ENCODE data around the gene C1QL3.

Gene C1QL3

DNA sequence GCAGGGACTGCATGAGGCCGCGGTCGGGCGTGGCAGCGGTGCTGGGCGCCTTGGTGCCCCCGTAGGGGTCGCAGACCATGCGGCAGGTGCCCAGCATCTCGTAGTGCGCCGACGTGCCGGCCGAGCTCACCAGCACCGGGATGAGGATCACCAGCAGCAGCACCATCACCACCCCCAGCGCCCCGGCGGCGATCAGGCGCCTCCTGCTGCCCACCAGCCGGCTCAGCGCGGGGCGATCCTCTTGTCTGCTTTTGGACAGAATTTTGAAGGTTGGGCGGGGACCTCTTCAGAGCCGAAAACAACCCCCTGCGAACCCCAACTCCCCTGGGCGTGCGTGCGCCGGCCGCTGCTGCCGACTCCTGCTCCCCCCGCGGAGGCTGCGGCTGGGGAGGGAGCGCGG, 779 bp downstream of the C1QL3 start:
- peak; percentile 26 for TF ChIP-seq CTCF (IDR thresholded peaks at IDR 0.05; ENCODE audit: low read length, missing control alignments)
- peak; percentile 10 for DNase-seq (ENCODE audit: low read depth)
- H3K4me3 ChIP-seq (replicated peaks; ENCODE audit: low read depth, low read length): peak overlapping the region; percentile 41

DNA sequence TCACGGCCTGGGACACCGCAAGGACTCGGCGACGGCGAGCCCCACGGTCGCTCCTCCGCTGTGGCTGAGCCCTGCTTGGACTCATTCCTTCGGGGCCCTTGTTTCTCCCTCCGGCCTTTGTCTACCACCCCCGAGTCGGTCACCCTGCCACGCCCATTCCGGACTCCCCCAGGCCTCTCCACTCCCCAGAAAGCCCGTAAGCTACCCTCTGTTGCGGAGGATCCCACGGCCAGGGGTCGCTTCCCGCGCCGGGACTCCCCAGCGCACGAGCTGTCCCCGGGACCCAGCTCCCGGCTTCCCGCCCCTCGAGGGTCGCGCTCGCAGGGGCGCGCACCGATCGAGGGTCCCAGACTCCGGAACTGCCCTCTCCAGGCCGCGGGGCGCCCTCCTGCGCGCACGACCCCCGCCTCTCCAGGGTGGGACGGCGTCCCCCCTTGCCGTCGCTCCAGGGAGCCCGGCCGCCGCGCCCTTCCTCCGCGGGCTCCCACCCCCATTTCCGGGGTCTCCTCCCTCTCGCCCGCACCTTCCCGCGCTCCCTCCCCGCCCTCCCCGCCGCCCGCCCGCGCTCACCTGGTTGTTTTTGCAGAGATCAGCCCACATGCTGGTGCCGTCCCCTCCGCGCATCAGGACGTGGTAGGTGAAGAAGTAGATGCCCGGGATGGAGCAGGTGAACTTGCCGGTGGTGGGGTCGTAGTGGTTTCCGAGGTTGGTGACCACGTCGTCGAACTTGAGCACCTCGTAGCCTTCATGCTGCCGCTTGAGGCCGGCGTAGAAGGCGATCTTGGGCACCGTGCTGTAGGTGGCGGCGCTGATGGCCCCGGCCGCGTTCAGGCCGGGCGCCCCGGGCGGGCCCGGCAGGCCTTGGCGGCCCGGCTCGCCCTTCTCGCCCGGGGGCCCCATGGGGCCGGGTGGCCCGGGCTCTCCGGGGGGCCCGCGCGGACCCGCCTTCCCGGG, 1.5 kb downstream of the C1QL3 start:
- no peak overlapping the region for H3K4me3 ChIP-seq (replicated peaks; ENCODE audit: low read depth, low read length)
- TF ChIP-seq CTCF (IDR thresholded peaks at IDR 0.05; ENCODE audit: low read length, missing control alignments): no peak
- DNase-seq (ENCODE audit: low read depth): no peak

GRCh38 chr10:16519250-16519907, 2.3 kb downstream of the C1QL3 start:
- no peak for DNase-seq (ENCODE audit: low read depth)
- H3K4me3 ChIP-seq (replicated peaks; ENCODE audit: low read depth, low read length): no peak overlapping the region
- TF ChIP-seq CTCF (IDR thresholded peaks at IDR 0.05; ENCODE audit: low read length, missing control alignments): no peak

DNA sequence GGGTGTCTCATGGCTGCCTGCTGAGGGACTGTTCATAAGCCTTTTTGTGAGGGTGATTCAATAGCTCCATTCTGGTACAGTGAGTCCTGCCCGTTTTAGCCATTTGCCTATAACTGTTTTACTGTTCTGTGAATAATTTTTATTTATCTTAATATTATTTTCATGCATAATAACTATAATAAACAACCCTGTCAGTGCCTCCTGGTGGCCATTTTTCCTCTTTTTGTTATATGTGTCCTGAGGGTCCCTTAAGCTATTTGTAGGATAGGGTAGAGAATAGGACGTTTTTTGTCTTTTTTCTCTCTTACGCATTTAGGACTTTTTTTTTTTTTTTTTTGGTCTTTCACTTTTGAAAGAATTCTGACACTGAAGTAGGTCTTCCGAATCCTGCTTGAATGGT, 2.9 kb downstream of the C1QL3 start:
- peak; percentile 7 for DNase-seq (ENCODE audit: low read depth)
- H3K4me3 ChIP-seq (replicated peaks; ENCODE audit: low read depth, low read length): no peak overlapping the region
- TF ChIP-seq CTCF (IDR thresholded peaks at IDR 0.05; ENCODE audit: low read length, missing control alignments): peak; percentile 37

- H3K4me3 ChIP-seq (replicated peaks; ENCODE audit: low read depth, low read length): no peak overlapping the region
- no peak for TF ChIP-seq CTCF (IDR thresholded peaks at IDR 0.05; ENCODE audit: low read length, missing control alignments)
- no peak for DNase-seq (ENCODE audit: low read depth)
Measured at GRCh38 chr10:16510843-16511242, 10.8 kb downstream of the C1QL3 start.

- no peak for TF ChIP-seq CTCF (IDR thresholded peaks at IDR 0.05; ENCODE audit: low read length, missing control alignments)
- DNase-seq (ENCODE audit: low read depth): peak; percentile 37
- H3K4me3 ChIP-seq (replicated peaks; ENCODE audit: low read depth, low read length): no peak overlapping the region
Measured at GRCh38 chr10:16509996-16510395, 11.7 kb downstream of the C1QL3 start.
